ENCODE results near the gene CFAP100. TPM values are rescaled to one million over a fixed set of nuclear protein-coding genes. Genes with fewer than 3 reads are reported as not detected.

CFAP100 gene
- total RNA-seq, 5 donors from 2014 or later (not counting 1 experiment from before 2014, with no cell fraction given), result not detected

- Histone ChIP-seq H3K27ac (ENCODE audit: low read length) (no peak overlapping the region), H3K36me3 (ENCODE audit: control insufficient read depth in 2 of 2, extremely low read depth in 1 of 2, insufficient read depth in 1 of 2, low read length in 1 of 2) (no peaks in the 10 kb centered on the region), H3K4me1 (ENCODE audit: control insufficient read depth in 1 of 2, extremely low read depth in 1 of 2, insufficient read depth in 2 of 2, low read length in 2 of 2) (no peaks in the 10 kb centered on the region), H3K27me3 (replicated peaks in 1 of 2; ENCODE audit: control insufficient read depth in 2 of 2, extremely low read depth in 1 of 2, insufficient read depth in 2 of 2, low read length in 1 of 2) (peaks cover 0 to 22% of the 10 kb centered on the region in 2 experiments), H3K4me3 (ENCODE audit: control insufficient read depth in 1 of 2, extremely low read depth in 1 of 2, low read length in 1 of 2) (no peak overlapping the region), H3K9me3 (no peaks in the 10 kb centered on the region)
- no peaks in the 10 kb centered on the region for H3K9me3 Mint-ChIP-seq
- no peaks in the 10 kb centered on the region for H3K36me3 Mint-ChIP-seq
- peaks cover 0 to 1% (median 0%) of the 10 kb centered on the region in 3 donors for H3K4me1 Mint-ChIP-seq
- WGBS (ENCODE audit: insufficient coverage), result 73% methylated on average over 20 of the region's 21 CpGs
- ChIA-PET POLR2A (no interaction called here), CTCF (interaction anchor here in 1 of 2 donors (0.6 kb wide), 1 partner anchor 731 kb away, joined by 3 read pairs; no protein-coding TSS in a partner anchor)
- ATAC-seq (replicated peaks in 1 of 4) (no peak), DNase-seq (no peak)
- H3K27ac Mint-ChIP-seq, result no peak overlapping the region
- H3K4me3 Mint-ChIP-seq, result no peak overlapping the region
- peaks cover 0 to 6% of the 10 kb centered on the region in 2 donors for H3K27me3 Mint-ChIP-seq
These were observed 20.8 kb upstream of the CFAP100 start for GRCh38 chr3:126373682-126374601.

- ChIA-PET CTCF (no interaction called here), POLR2A (no interaction called here)
- no peaks in the 10 kb centered on the region for H3K9me3 Mint-ChIP-seq
- Histone ChIP-seq H3K9me3 (no peaks in the 10 kb centered on the region), H3K4me1 (ENCODE audit: control insufficient read depth in 1 of 2, extremely low read depth in 1 of 2, insufficient read depth in 2 of 2, low read length in 2 of 2) (no peaks in the 10 kb centered on the region), H3K27me3 (replicated peaks in 1 of 2; ENCODE audit: control insufficient read depth in 2 of 2, extremely low read depth in 1 of 2, insufficient read depth in 2 of 2, low read length in 1 of 2) (peaks cover 0 to 30% of the 10 kb centered on the region in 2 experiments), H3K4me3 (ENCODE audit: control insufficient read depth in 1 of 2, extremely low read depth in 1 of 2, low read length in 1 of 2) (no peak overlapping the region), H3K36me3 (ENCODE audit: control insufficient read depth in 2 of 2, extremely low read depth in 1 of 2, insufficient read depth in 1 of 2, low read length in 1 of 2) (no peaks in the 10 kb centered on the region), H3K27ac (ENCODE audit: low read length) (no peak overlapping the region)
- no peaks in the 10 kb centered on the region for H3K36me3 Mint-ChIP-seq
- ATAC-seq (replicated peaks in 1 of 4) (no peak), DNase-seq (no peak)
- H3K27ac Mint-ChIP-seq, result no peak overlapping the region
- no peak overlapping the region for H3K4me3 Mint-ChIP-seq
- peaks cover 0 to 1% (median 0%) of the 10 kb centered on the region in 3 donors for H3K4me1 Mint-ChIP-seq
- peaks cover 7 to 15% of the 10 kb centered on the region in 2 donors for H3K27me3 Mint-ChIP-seq
- WGBS (ENCODE audit: insufficient coverage), result 77% methylated on average over 12 of the region's 13 CpGs
These were observed 18.8 kb upstream of the CFAP100 start for GRCh38 chr3:126375835-126376331.

- no peak overlapping the region for H3K27ac ChIP-seq (ENCODE audit: low read length)
- CTCF ChIA-PET, result interaction anchor here in 1 of 2 donors (0.5 kb wide), 1 partner anchor 1171 kb away, joined by 4 read pairs; no protein-coding TSS in a partner anchor
These were observed 18.3 kb upstream of the CFAP100 start for GRCh38 chr3:126376444-126376843.

GRCh38 chr3:126377211-126377610 is 17.5 kb upstream of the CFAP100 start:
- CTCF ChIA-PET, result no interaction called here
- Histone ChIP-seq H3K9me3 (no peaks in the 10 kb centered on the region), H3K36me3 (ENCODE audit: control insufficient read depth in 2 of 2, extremely low read depth in 1 of 2, insufficient read depth in 1 of 2, low read length in 1 of 2) (no peaks in the 10 kb centered on the region), H3K4me1 (ENCODE audit: control insufficient read depth in 1 of 2, extremely low read depth in 1 of 2, insufficient read depth in 2 of 2, low read length in 2 of 2) (no peaks in the 10 kb centered on the region), H3K27me3 (replicated peaks in 1 of 2; ENCODE audit: control insufficient read depth in 2 of 2, extremely low read depth in 1 of 2, insufficient read depth in 2 of 2, low read length in 1 of 2) (peaks cover 0 to 30% of the 10 kb centered on the region in 2 experiments), H3K27ac (ENCODE audit: low read length) (no peak overlapping the region), H3K4me3 (ENCODE audit: control insufficient read depth in 1 of 2, extremely low read depth in 1 of 2, low read length in 1 of 2) (no peak overlapping the region)
- Mint-ChIP-seq H3K4me3 (no peak overlapping the region), H3K4me1 (peaks cover 0 to 1% (median 0%) of the 10 kb centered on the region in 3 donors), H3K9me3 (no peaks in the 10 kb centered on the region), H3K36me3 (no peaks in the 10 kb centered on the region), H3K27me3 (peaks cover 13 to 20% of the 10 kb centered on the region in 2 donors), H3K27ac (no peak overlapping the region)
- 86% methylated on average over 1 of the region's 3 CpGs for WGBS (ENCODE audit: insufficient coverage)
- POLR2A ChIA-PET, result no interaction called here
- DNase-seq (no peak), ATAC-seq (replicated peaks in 1 of 4) (no peak)

More at GRCh38 chr3:126376444-126376843, 18.3 kb upstream of the CFAP100 start:
- 67% methylated on average over 1 of the region's 3 CpGs for WGBS (ENCODE audit: insufficient coverage)
- Mint-ChIP-seq H3K4me1 (peaks cover 0 to 1% (median 0%) of the 10 kb centered on the region in 3 donors), H3K36me3 (no peaks in the 10 kb centered on the region), H3K9me3 (no peaks in the 10 kb centered on the region), H3K27me3 (peaks cover 8 to 15% of the 10 kb centered on the region in 2 donors), H3K27ac (no peak overlapping the region), H3K4me3 (no peak overlapping the region)
- ATAC-seq (replicated peaks in 1 of 4) (no peak), DNase-seq (no peak)
- Histone ChIP-seq H3K9me3 (no peaks in the 10 kb centered on the region), H3K4me1 (ENCODE audit: control insufficient read depth in 1 of 2, extremely low read depth in 1 of 2, insufficient read depth in 2 of 2, low read length in 2 of 2) (no peaks in the 10 kb centered on the region), H3K27me3 (replicated peaks in 1 of 2; ENCODE audit: control insufficient read depth in 2 of 2, extremely low read depth in 1 of 2, insufficient read depth in 2 of 2, low read length in 1 of 2) (peaks cover 0 to 24% of the 10 kb centered on the region in 2 experiments), H3K4me3 (ENCODE audit: control insufficient read depth in 1 of 2, extremely low read depth in 1 of 2, low read length in 1 of 2) (no peak overlapping the region), H3K36me3 (ENCODE audit: control insufficient read depth in 2 of 2, extremely low read depth in 1 of 2, insufficient read depth in 1 of 2, low read length in 1 of 2) (no peaks in the 10 kb centered on the region)
- POLR2A ChIA-PET, result no interaction called here

- H3K27ac ChIP-seq (ENCODE audit: low read length), result no peak overlapping the region
- CTCF ChIA-PET, result no interaction called here
- Mint-ChIP-seq H3K4me1 (peaks cover 0 to 1% (median 0%) of the 10 kb centered on the region in 3 donors), H3K9me3 (peaks cover 0 to 5% (median 0%) of the 10 kb centered on the region in 3 donors), H3K36me3 (no peaks in the 10 kb centered on the region), H3K27me3 (peaks cover 15 to 27% of the 10 kb centered on the region in 2 donors), H3K27ac (no peak overlapping the region), H3K4me3 (no peak overlapping the region)
- ATAC-seq (replicated peaks in 1 of 4), result no peak
- H3K27me3 ChIP-seq (replicated peaks in 1 of 2; ENCODE audit: control insufficient read depth in 2 of 2, extremely low read depth in 1 of 2, insufficient read depth in 2 of 2, low read length in 1 of 2), result peaks cover 0 to 27% of the 10 kb centered on the region in 2 experiments
- WGBS (ENCODE audit: insufficient coverage), result 64% methylated on average over 6 of the region's 6 CpGs
- H3K4me3 ChIP-seq (ENCODE audit: control insufficient read depth in 1 of 2, extremely low read depth in 1 of 2, low read length in 1 of 2), result no peak overlapping the region
- no peaks in the 10 kb centered on the region for H3K9me3 ChIP-seq
- POLR2A ChIA-PET, result no interaction called here
- H3K4me1 ChIP-seq (ENCODE audit: control insufficient read depth in 1 of 2, extremely low read depth in 1 of 2, insufficient read depth in 2 of 2, low read length in 2 of 2), result no peaks in the 10 kb centered on the region
- H3K36me3 ChIP-seq (ENCODE audit: control insufficient read depth in 2 of 2, extremely low read depth in 1 of 2, insufficient read depth in 1 of 2, low read length in 1 of 2), result no peaks in the 10 kb centered on the region
- no peak for DNase-seq
These were observed 16.4 kb upstream of the CFAP100 start for GRCh38 chr3:126378341-126378751.

- H3K27me3 ChIP-seq (replicated peaks in 1 of 2; ENCODE audit: control insufficient read depth in 2 of 2, extremely low read depth in 1 of 2, insufficient read depth in 2 of 2, low read length in 1 of 2), result peaks cover 0 to 21% of the 10 kb centered on the region in 2 experiments
- Mint-ChIP-seq H3K36me3 (no peaks in the 10 kb centered on the region), H3K27ac (no peak overlapping the region), H3K4me1 (peaks cover 0 to 1% (median 0%) of the 10 kb centered on the region in 3 donors), H3K4me3 (no peak overlapping the region), H3K9me3 (peaks cover 0 to 5% (median 0%) of the 10 kb centered on the region in 3 donors), H3K27me3 (peaks cover 25 to 39% of the 10 kb centered on the region in 2 donors)
- ChIA-PET CTCF (no interaction called here), POLR2A (no interaction called here)
- 78% methylated on average over 12 of the region's 17 CpGs for WGBS (ENCODE audit: insufficient coverage)
- H3K4me3 ChIP-seq (ENCODE audit: control insufficient read depth in 1 of 2, extremely low read depth in 1 of 2, low read length in 1 of 2), result no peak overlapping the region
- H3K4me1 ChIP-seq (ENCODE audit: control insufficient read depth in 1 of 2, extremely low read depth in 1 of 2, insufficient read depth in 2 of 2, low read length in 2 of 2), result no peaks in the 10 kb centered on the region
- H3K36me3 ChIP-seq (ENCODE audit: control insufficient read depth in 2 of 2, extremely low read depth in 1 of 2, insufficient read depth in 1 of 2, low read length in 1 of 2), result no peaks in the 10 kb centered on the region
- no peaks in the 10 kb centered on the region for H3K9me3 ChIP-seq
- DNase-seq (no peak), ATAC-seq (replicated peaks in 1 of 4) (no peak)
- no peak overlapping the region for H3K27ac ChIP-seq (ENCODE audit: low read length)
These were observed 14.5 kb upstream of the CFAP100 start for GRCh38 chr3:126380011-126380768.
